HTR-8/SVneo (cell line): ENCODE measurements around the gene ANKS1A.
"Not testable (repeated sequence)": the region's sequence is repeated elsewhere in the genome, so short reads cannot be mapped to it uniquely, and the experiment has no call there.

ENCODE experiments used
- DNase-seq: peaks from one replicate; pipeline ENCODE4 v3.0.0; 2011; ENCODE audit warnings: low spot score, mixed read lengths; ENCODE audit not compliant: insufficient read length
- FAIRE-seq: peaks from 2 replicates; lab custom pipeline; 2011; peaks lifted over from hg19 to GRCh38; lab: Jason Lieb, UNC

ANKS1A gene

GRCh38 chr6:34888874-34889555, at the start of gene ANKS1A:
Gene ANKS1A, plus strand, starts transcription at chr6:34889255. Its CDS starts 148 bp downstream, at chr6:34889403.
- FAIRE-seq (peak; percentile 72), DNase-seq (peak; percentile 86)

GRCh38 chr6:34839666-34840352, 49.2 kb upstream of the ANKS1A start:
- no peak for DNase-seq
- no peak for FAIRE-seq

- DNase-seq: not testable (repeated sequence)
Observed at GRCh38 chr6:34849066-34849465, 40.0 kb upstream of the ANKS1A start.

GRCh38 chr6:34851361-34851760, 37.7 kb upstream of the ANKS1A start:
- FAIRE-seq: no peak
- no peak for DNase-seq

More at GRCh38 chr6:34849066-34849465, 40.0 kb upstream of the ANKS1A start:
- FAIRE-seq: not testable (repeated sequence)

- no peak for DNase-seq
- no peak for FAIRE-seq
Observed at GRCh38 chr6:34852406-34853085, 36.5 kb upstream of the ANKS1A start.

- FAIRE-seq (no peak), DNase-seq (no peak)
Observed at GRCh38 chr6:34855463-34855862, 33.6 kb upstream of the ANKS1A start.

GRCh38 chr6:34858681-34859080, 30.4 kb upstream of the ANKS1A start:
- FAIRE-seq (no peak), DNase-seq (no peak)

- DNase-seq: no peak
- no peak for FAIRE-seq
Observed at GRCh38 chr6:34859951-34860350, 29.1 kb upstream of the ANKS1A start.

GRCh38 chr6:34860776-34861175, 28.3 kb upstream of the ANKS1A start:
- FAIRE-seq: no peak
- no peak for DNase-seq

GRCh38 chr6:34864007-34864406, 25.0 kb upstream of the ANKS1A start:
- DNase-seq (no peak), FAIRE-seq (no peak)

GRCh38 chr6:34865107-34865506, 23.9 kb upstream of the ANKS1A start:
- FAIRE-seq: no peak
- DNase-seq: no peak

- no peak for DNase-seq
- no peak for FAIRE-seq
Observed at GRCh38 chr6:34866509-34866908, 22.5 kb upstream of the ANKS1A start.

GRCh38 chr6:34867484-34867883, 21.6 kb upstream of the ANKS1A start:
- no peak for DNase-seq

GRCh38 chr6:34871853-34872252, 17.2 kb upstream of the ANKS1A start:
- DNase-seq: no peak
- no peak for FAIRE-seq

More at GRCh38 chr6:34867484-34867883, 21.6 kb upstream of the ANKS1A start:
- no peak for FAIRE-seq

- no peak for FAIRE-seq
- DNase-seq: no peak
Observed at GRCh38 chr6:34872332-34872731, 16.7 kb upstream of the ANKS1A start.

- no peak for DNase-seq
- no peak for FAIRE-seq
Observed at GRCh38 chr6:34875292-34876213, 13.5 kb upstream of the ANKS1A start.

- no peak for FAIRE-seq
- DNase-seq: no peak
Observed at GRCh38 chr6:34876472-34876871, 12.6 kb upstream of the ANKS1A start.

GRCh38 chr6:34877259-34877658, 11.8 kb upstream of the ANKS1A start:
- DNase-seq: no peak
- FAIRE-seq: no peak

- FAIRE-seq (no peak), DNase-seq (no peak)
Observed at GRCh38 chr6:34877869-34878485, 11.1 kb upstream of the ANKS1A start.

GRCh38 chr6:34884073-34884472, 5.0 kb upstream of the ANKS1A start:
- not testable (repeated sequence) for FAIRE-seq, DNase-seq
